Endothelial cell of umbilical vein (primary cell): ENCODE data around the gene TGM3.

ENCODE experiments used
- EZH2 ChIP-seq: IDR thresholded peaks from 2 replicates; pipeline ENCODE4 v1.6.1; 2012; ENCODE audit warnings: borderline replicate concordance, low read depth, mild to moderate bottlenecking, moderate library complexity, low read length, inconsistent platforms; ENCODE audit not compliant: severe bottlenecking
- FOS ChIP-seq: IDR thresholded peaks from 2 replicates; pipeline ENCODE4 v1.6.1; 2011; ENCODE audit warnings: mild to moderate bottlenecking, low read length, moderate library complexity, borderline replicate concordance; ENCODE audit not compliant: insufficient read depth
- TF ChIP-seq, protein P1 (sequence below), 2 donors: IDR thresholded peaks; 1 replicate in 1 of 2; 2 replicates in 1 of 2; pipeline ENCODE4 v1.5.1; 2011; ENCODE audit warnings: low read length in 2 of 2, mild to moderate bottlenecking in 2 of 2, moderate library complexity in 2 of 2, control low read depth in 1 of 2, inconsistent platforms in 1 of 2, low read depth in 1 of 2; ENCODE audit not compliant: insufficient read depth in 1 of 2; ENCODE audit errors: extremely low read depth in 1 of 2

DNA sequence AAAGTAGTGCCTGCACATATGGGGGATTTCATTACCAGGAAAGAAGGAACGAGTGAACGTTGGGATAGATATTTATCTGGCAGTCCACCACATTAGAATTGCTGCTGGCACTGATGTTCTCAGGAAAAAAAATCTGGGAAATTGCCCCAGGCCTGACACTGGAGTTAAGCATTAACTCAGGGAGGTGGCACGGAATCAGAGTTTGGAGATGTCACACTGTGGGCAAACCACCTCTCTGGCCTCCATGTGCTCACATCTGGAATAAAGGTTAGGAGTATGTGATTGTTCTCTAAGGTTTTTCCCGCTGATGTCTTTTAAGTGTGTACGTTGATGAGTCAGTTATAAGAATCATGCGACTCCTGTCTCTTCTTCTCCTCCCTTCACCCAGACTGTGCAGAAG is 7.9 kb downstream of the TGM3 start:
- TF ChIP-seq FOS, result no peak
- TF ChIP-seq EZH2, result no peak
- TF ChIP-seq, protein P1, sequence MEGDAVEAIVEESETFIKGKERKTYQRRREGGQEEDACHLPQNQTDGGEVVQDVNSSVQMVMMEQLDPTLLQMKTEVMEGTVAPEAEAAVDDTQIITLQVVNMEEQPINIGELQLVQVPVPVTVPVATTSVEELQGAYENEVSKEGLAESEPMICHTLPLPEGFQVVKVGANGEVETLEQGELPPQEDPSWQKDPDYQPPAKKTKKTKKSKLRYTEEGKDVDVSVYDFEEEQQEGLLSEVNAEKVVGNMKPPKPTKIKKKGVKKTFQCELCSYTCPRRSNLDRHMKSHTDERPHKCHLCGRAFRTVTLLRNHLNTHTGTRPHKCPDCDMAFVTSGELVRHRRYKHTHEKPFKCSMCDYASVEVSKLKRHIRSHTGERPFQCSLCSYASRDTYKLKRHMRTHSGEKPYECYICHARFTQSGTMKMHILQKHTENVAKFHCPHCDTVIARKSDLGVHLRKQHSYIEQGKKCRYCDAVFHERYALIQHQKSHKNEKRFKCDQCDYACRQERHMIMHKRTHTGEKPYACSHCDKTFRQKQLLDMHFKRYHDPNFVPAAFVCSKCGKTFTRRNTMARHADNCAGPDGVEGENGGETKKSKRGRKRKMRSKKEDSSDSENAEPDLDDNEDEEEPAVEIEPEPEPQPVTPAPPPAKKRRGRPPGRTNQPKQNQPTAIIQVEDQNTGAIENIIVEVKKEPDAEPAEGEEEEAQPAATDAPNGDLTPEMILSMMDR (IDR thresholded peaks at IDR 0.05; ENCODE audit: extremely low read depth in 1 of 2, insufficient read depth in 1 of 2, low read depth in 1 of 2, low read length in 2 of 2), result no peak
